Subcutaneous adipose tissue (tissue), 4 donors: ENCODE measurements around the gene JAG2. TPM values are rescaled to one million over a fixed set of nuclear protein-coding genes. Genes with fewer than 3 reads are reported as not detected.

ENCODE experiments used
- total RNA-seq, 4 donors: library from RNA; depleted of rRNA; stranded (reverse); fragments of >200 nt; gene quantifications; one replicate each; pipeline ENCODE4 v1.1.0, GENCODE V29; 2016
- TF ChIP-seq, protein P1 (sequence below): fragments of 450-650 bp; IDR thresholded peaks from one replicate; pipeline ENCODE4 v1.5.1; 2016; ENCODE audit warnings: low read depth, mild to moderate bottlenecking, control low read depth, antibody characterized with exemption, moderate library complexity

Gene JAG2
- total RNA-seq, 4 donors from 2014 or later, result 2.5 to 16.2 (median 4.9) TPM

GRCh38 chr14:105097794-105098127, 70.8 kb downstream of the JAG2 start:
- TF ChIP-seq, protein P1, sequence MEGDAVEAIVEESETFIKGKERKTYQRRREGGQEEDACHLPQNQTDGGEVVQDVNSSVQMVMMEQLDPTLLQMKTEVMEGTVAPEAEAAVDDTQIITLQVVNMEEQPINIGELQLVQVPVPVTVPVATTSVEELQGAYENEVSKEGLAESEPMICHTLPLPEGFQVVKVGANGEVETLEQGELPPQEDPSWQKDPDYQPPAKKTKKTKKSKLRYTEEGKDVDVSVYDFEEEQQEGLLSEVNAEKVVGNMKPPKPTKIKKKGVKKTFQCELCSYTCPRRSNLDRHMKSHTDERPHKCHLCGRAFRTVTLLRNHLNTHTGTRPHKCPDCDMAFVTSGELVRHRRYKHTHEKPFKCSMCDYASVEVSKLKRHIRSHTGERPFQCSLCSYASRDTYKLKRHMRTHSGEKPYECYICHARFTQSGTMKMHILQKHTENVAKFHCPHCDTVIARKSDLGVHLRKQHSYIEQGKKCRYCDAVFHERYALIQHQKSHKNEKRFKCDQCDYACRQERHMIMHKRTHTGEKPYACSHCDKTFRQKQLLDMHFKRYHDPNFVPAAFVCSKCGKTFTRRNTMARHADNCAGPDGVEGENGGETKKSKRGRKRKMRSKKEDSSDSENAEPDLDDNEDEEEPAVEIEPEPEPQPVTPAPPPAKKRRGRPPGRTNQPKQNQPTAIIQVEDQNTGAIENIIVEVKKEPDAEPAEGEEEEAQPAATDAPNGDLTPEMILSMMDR, result no peak

DNA sequence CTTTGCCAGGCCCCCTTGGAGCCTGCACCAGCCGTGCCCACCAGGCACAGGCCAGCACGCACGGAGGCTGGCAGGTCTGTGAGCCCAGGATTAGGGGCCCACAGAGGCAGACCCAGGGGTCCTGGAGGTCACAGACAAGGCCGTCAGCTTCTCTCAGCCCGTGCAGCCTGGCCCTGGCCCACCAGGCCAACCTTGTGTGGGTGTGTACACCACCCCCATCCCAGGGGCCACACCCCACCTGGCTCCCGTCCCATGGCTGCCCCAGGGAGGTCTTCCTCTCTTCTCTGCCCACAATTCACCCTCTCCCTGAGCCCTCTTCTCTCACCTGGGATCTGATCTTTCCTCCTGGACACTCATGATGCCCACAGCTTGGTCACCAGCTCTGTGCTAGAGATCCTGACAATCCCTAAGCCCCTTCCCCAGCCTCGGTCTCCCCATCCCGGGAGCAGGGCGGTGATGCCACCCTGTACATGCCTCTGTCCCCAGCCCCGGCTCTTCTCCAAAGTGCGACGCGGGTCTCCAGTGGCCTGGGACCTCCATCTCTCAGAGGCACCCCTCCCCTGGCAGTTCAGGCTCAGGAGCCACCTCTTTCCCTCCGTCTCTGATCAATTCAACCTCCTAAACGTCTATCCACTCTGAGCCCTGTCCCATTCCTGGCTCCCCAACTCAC, 72.2 kb downstream of the JAG2 start:
- TF ChIP-seq, protein P1, result no peak

DNA sequence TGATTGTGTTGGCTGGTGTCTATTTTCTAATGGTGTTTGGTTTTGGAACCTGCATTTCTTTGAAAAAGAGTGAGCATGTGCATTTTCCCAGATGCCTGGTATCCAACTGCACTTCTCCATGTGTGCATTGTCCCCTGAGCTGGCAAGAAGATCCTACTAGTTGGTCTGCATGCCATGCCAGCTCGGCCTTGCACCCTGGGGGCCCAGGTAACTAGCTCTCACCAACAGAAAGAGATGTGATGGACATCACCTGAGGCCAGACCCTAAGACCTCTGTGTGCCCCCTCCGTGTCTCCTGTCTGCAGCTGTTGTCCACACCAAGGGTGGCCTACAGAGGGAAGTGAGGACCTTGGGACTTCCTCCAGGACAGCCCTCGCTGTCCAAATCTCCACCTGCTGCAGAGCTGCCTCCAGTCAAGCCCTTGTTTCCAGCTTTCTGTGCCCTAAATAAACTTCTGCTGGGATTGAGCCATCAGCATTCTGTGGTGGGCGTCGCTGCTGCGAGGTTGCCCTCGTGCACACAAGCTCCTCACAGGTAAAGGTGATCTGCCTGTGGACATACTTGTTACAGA, 73.3 kb downstream of the JAG2 start:
- TF ChIP-seq, protein P1, result no peak

- TF ChIP-seq, protein P1, result no peak
These were observed 74.2 kb downstream of the JAG2 start for GRCh38 chr14:105094193-105094907.

- TF ChIP-seq, protein P1, result no peak
These were observed 75.0 kb downstream of the JAG2 start for GRCh38 chr14:105093431-105094192.

DNA sequence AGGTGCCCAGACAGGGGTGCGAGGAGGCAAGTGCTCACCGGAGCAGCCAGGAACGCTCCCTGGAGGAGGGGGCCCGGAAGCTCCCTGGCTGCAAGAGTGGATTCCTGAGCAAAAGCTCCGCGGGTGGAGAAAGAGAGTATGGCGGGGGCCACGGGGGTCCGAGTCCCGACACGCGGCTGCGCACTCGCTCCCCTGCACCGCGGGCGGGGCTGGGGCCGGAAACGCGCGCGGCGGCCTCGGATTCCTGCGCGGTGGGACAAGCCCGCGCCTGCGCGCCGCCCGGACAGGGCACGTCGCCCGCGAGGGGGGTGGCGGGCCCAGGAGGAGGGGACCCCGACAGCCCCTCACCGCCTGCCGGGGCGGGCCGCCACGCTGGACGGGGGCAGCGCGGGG, 75.5 kb downstream of the JAG2 start:
- TF ChIP-seq, protein P1, result no peak
